Measurements from ENCODE around the gene SRRT.

SRRT gene

DNA sequence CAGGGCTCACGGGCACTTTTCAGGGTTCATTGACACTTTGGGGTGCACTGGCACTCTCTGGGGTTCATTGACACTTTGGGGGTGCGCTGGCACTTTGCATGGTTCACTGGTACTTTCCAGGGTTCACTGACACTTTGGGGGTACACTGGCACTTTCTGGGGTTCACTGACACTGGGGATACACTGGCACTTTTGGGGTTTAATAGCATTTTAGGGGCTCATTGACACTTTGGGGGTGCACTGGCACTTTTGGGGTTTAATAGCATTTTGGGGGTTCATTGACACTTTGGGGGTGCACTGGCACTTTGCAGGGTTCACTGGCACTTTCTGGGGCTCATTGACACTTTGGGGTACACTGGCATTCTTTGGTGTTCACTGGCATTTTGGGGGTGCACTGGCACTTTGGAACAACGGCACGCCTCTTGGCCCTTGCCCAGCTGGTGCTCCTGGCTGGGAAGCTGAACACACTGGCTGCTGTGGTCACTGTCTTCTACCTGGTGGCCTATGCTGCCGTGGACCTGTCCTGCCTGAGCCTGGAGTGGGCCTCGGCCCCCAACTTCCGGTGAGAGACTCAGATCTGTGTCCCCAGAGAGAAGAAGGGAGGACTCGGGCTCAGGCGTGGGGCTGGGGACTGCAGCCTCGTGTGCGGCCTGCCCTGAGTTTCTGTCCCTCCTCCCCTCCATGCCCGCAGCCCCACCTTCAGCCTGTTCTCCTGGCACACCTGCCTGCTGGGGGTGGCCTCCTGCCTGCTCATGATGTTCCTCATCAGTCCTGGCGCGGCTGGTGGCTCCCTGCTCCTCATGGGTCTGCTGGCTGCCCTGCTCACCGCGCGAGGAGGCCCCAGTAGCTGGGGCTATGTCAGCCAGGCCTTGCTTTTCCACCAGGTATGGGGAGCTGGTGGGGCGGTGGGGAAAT lies 13.9 kb upstream of the SRRT start:
- Histone ChIP-seq H3K27ac (ENCODE audit: poor library complexity, severe bottlenecking) (no peak overlapping the region), H3K9me3 (ENCODE audit: severe bottlenecking) (no peaks in the 10 kb centered on the region), H3K36me3 (ENCODE audit: low read depth) (peaks cover 12% of the 10 kb centered on the region), H3K4me1 (ENCODE audit: insufficient read depth, poor library complexity, severe bottlenecking) (peaks cover 6% of the 10 kb centered on the region), H3K4me3 (ENCODE audit: severe bottlenecking) (no peak overlapping the region), H3K27me3 (ENCODE audit: insufficient read depth, poor library complexity, severe bottlenecking) (no peaks in the 10 kb centered on the region)
- DNase-seq (ENCODE audit: low spot score) (peak; percentile 55), ATAC-seq (ENCODE audit: low read depth) (no peak)
- TF ChIP-seq, protein P1, sequence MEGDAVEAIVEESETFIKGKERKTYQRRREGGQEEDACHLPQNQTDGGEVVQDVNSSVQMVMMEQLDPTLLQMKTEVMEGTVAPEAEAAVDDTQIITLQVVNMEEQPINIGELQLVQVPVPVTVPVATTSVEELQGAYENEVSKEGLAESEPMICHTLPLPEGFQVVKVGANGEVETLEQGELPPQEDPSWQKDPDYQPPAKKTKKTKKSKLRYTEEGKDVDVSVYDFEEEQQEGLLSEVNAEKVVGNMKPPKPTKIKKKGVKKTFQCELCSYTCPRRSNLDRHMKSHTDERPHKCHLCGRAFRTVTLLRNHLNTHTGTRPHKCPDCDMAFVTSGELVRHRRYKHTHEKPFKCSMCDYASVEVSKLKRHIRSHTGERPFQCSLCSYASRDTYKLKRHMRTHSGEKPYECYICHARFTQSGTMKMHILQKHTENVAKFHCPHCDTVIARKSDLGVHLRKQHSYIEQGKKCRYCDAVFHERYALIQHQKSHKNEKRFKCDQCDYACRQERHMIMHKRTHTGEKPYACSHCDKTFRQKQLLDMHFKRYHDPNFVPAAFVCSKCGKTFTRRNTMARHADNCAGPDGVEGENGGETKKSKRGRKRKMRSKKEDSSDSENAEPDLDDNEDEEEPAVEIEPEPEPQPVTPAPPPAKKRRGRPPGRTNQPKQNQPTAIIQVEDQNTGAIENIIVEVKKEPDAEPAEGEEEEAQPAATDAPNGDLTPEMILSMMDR (IDR thresholded peaks at IDR 0.05; ENCODE audit: poor library complexity, severe bottlenecking): no peak

DNA sequence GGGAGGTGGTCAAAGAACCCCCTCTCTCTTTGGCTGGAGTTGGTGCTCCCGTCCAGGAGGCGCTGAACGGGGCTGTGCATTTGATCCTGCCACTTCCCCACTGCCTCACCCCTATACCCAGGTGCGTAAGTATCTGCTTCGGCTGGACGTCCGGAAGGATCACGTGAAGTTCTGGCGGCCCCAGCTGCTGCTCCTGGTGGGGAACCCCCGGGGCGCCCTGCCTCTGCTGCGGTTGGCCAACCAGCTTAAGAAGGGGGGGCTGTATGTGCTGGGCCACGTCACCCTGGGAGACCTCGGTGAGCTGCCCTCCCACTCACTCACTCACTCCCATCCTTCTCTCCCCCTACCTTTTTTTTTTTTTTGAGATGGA lies 13.3 kb upstream of the SRRT start:
- TF ChIP-seq, protein P1 (IDR thresholded peaks at IDR 0.05; ENCODE audit: poor library complexity, severe bottlenecking): no peak
- Histone ChIP-seq H3K9me3 (ENCODE audit: severe bottlenecking) (no peaks in the 10 kb centered on the region), H3K36me3 (ENCODE audit: low read depth) (peaks cover 12% of the 10 kb centered on the region), H3K27ac (ENCODE audit: poor library complexity, severe bottlenecking) (no peak overlapping the region), H3K4me3 (ENCODE audit: severe bottlenecking) (no peak overlapping the region), H3K4me1 (ENCODE audit: insufficient read depth, poor library complexity, severe bottlenecking) (peaks cover 9% of the 10 kb centered on the region), H3K27me3 (ENCODE audit: insufficient read depth, poor library complexity, severe bottlenecking) (no peaks in the 10 kb centered on the region)
- ATAC-seq (ENCODE audit: low read depth) (no peak), DNase-seq (ENCODE audit: low spot score) (no peak)

DNA sequence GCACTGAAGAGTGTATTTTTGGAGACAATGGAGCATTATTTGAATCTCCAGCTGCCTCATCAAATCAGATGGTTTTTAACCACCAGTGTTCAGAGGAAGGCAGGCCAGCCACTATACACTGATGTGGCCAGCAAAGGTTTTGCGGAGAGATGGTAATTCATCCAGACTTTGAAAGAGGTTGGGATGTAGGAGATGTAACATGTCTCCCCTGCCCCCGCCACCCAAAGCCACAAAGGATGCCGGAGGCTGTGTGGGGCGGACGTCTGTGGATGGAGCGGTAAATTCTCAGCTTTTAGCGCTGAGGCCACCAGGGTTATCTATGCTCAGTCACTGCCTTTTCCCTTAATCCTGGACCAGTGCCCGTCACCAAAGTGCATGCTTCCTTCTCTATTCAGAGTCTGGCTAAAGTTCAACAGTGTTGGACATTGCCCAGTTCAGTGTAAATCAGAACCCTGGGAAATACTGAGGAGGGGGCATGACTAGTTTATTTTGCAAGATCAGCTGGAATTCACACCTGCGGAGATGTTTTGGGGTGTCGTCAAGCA lies 11.4 kb upstream of the SRRT start:
- H3K4me3 ChIP-seq (ENCODE audit: severe bottlenecking): no peak overlapping the region
- H3K27me3 ChIP-seq (ENCODE audit: insufficient read depth, poor library complexity, severe bottlenecking): no peaks in the 10 kb centered on the region
- peaks cover 15% of the 10 kb centered on the region for H3K36me3 ChIP-seq (ENCODE audit: low read depth)
- peak; percentile 30 for DNase-seq (ENCODE audit: low spot score)
- peaks cover 13% of the 10 kb centered on the region for H3K4me1 ChIP-seq (ENCODE audit: insufficient read depth, poor library complexity, severe bottlenecking)
- no peak overlapping the region for H3K27ac ChIP-seq (ENCODE audit: poor library complexity, severe bottlenecking)
- TF ChIP-seq, protein P1 (IDR thresholded peaks at IDR 0.05; ENCODE audit: poor library complexity, severe bottlenecking): no peak
- H3K9me3 ChIP-seq (ENCODE audit: severe bottlenecking): no peaks in the 10 kb centered on the region
- no peak for ATAC-seq (ENCODE audit: low read depth)

DNA sequence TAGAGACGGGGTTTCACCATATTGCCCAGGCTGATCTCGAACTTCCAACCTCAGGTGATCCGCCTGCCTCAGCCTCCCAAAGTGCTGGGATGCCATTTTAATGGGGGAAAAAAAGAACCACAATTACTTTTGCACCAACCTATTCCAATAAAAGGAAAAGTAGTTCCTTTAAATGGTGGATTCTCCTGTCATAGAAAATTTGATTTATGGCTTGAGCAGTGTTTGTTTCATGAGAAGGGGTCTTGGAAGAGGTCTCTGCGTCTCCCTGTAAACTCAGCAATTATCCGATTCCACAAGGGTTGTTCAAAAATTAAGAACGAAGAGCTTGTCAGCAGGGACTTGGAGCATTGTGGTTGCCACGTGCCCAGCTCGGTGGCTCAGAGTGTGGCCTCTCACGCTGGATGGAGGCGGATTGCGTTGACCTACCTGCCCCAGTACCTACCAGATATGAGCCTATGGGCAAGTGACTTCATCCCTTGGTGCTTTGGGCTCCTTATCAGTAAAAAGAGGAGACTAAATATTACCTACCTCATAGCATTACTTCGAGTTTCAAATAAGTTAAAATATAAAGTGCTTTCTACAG lies 10.5 kb upstream of the SRRT start:
- Histone ChIP-seq H3K36me3 (ENCODE audit: low read depth) (peaks cover 24% of the 10 kb centered on the region), H3K4me3 (ENCODE audit: severe bottlenecking) (no peak overlapping the region), H3K27me3 (ENCODE audit: insufficient read depth, poor library complexity, severe bottlenecking) (no peaks in the 10 kb centered on the region), H3K27ac (ENCODE audit: poor library complexity, severe bottlenecking) (peak overlapping the region; percentile 98), H3K4me1 (ENCODE audit: insufficient read depth, poor library complexity, severe bottlenecking) (peaks cover 18% of the 10 kb centered on the region), H3K9me3 (ENCODE audit: severe bottlenecking) (no peaks in the 10 kb centered on the region)
- peak; percentile 19 for DNase-seq (ENCODE audit: low spot score)
- no peak for ATAC-seq (ENCODE audit: low read depth)
- TF ChIP-seq, protein P1 (IDR thresholded peaks at IDR 0.05; ENCODE audit: poor library complexity, severe bottlenecking): no peak

Data from RWPE2 (cell line).